Right lobe of liver (tissue), 4 donors: Measurements from ENCODE around the gene CALD1.

ENCODE experiments used
- POLR2A ChIP-seq: fragments of 450-650 bp; IDR thresholded peaks from one replicate; pipeline ENCODE4 v1.6.1; 2017; ENCODE audit warnings: antibody characterized with exemption, mild to moderate bottlenecking
- TF ChIP-seq, protein P1 (sequence below), 4 donors: fragments of 200-600 bp in 3 of 4; fragments of 450-650 bp in 1 of 4; IDR thresholded peaks; one replicate each; pipeline versions ENCODE4 v1.5.1 to v1.8.0; 2016 to 2022; ENCODE audit warnings: antibody characterized with exemption in 4 of 4, mild to moderate bottlenecking in 2 of 4
- donor health status: DM: no; HTN: no; CAD: no.
- donor health status: DM: no; HTN: no; CAD: no.
- donor health status: DM: no; HTN: yes; CAD: no.

DNA sequence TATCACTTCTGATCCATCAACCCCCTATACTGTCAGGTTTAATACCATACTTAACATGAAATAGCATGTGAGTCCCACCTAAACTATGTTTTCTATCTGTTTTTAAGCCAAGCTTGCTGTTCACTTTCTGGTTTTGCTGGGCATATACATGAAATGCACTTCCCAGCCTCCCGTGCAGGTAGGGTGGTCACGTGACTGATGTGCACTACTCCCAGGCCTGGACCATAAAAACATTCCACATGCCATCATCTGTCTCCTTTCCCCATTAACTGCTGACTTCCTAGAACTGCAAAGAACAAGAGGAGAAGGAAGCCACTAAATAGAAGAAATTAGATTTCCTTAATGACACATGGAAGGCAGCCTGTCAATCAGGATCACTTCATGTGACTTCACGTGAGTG lies 40.1 kb upstream of the CALD1 start:
- TF ChIP-seq, protein P1, sequence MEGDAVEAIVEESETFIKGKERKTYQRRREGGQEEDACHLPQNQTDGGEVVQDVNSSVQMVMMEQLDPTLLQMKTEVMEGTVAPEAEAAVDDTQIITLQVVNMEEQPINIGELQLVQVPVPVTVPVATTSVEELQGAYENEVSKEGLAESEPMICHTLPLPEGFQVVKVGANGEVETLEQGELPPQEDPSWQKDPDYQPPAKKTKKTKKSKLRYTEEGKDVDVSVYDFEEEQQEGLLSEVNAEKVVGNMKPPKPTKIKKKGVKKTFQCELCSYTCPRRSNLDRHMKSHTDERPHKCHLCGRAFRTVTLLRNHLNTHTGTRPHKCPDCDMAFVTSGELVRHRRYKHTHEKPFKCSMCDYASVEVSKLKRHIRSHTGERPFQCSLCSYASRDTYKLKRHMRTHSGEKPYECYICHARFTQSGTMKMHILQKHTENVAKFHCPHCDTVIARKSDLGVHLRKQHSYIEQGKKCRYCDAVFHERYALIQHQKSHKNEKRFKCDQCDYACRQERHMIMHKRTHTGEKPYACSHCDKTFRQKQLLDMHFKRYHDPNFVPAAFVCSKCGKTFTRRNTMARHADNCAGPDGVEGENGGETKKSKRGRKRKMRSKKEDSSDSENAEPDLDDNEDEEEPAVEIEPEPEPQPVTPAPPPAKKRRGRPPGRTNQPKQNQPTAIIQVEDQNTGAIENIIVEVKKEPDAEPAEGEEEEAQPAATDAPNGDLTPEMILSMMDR (IDR thresholded peaks at IDR 0.05) = no peak
- TF ChIP-seq POLR2A = no peak
